T-helper 9 cell (primary cell): ENCODE measurements around the gene FBXO9.

ENCODE experiments used
- DNase-seq: peaks from one replicate; pipeline ENCODE4 v3.0.0-alpha.2; 2020
- total RNA-seq, 2 donors: gene quantifications; one replicate each; lab custom pipeline; 2026; lab: John Stamatoyannopoulos, UW

The FBXO9 gene
- total RNA-seq: 52.6 to 75.5 reads per million in 2 donors

GRCh38 chr6:53065266-53066076 lies at the start of gene FBXO9:
TSS of gene FBXO9 (plus strand) at chr6:53065404. CDS start at chr6:53065790, 386 bp downstream.
- peak; percentile 69 for DNase-seq

- no peak for DNase-seq
Measured at GRCh38 chr6:53015486-53015885, 49.7 kb upstream of the FBXO9 start.

GRCh38 chr6:53018446-53018845 lies 46.8 kb upstream of the FBXO9 start:
- DNase-seq: no peak

- DNase-seq: no peak
Measured at GRCh38 chr6:53020005-53020744, 45.0 kb upstream of the FBXO9 start.

- DNase-seq: no peak
Measured at GRCh38 chr6:53023323-53023722, 41.9 kb upstream of the FBXO9 start.

GRCh38 chr6:53026526-53026925 lies 38.7 kb upstream of the FBXO9 start:
- DNase-seq: no peak

- DNase-seq: no peak
Measured at GRCh38 chr6:53027131-53027718, 38.0 kb upstream of the FBXO9 start.

GRCh38 chr6:53028467-53028866 lies 36.7 kb upstream of the FBXO9 start:
- no peak for DNase-seq

- DNase-seq: no peak
Measured at GRCh38 chr6:53029257-53029656, 35.9 kb upstream of the FBXO9 start.

GRCh38 chr6:53029761-53030160 lies 35.4 kb upstream of the FBXO9 start:
- no peak for DNase-seq

GRCh38 chr6:53031281-53031680 lies 33.9 kb upstream of the FBXO9 start:
- DNase-seq: no peak

- no peak for DNase-seq
Measured at GRCh38 chr6:53032849-53033248, 32.4 kb upstream of the FBXO9 start.

GRCh38 chr6:53033764-53034163 lies 31.4 kb upstream of the FBXO9 start:
- DNase-seq: no peak

- DNase-seq: no peak
Measured at GRCh38 chr6:53035549-53036213, 29.5 kb upstream of the FBXO9 start.

- DNase-seq: no peak
Measured at GRCh38 chr6:53038141-53038540, 27.1 kb upstream of the FBXO9 start.

GRCh38 chr6:53038596-53038995 lies 26.6 kb upstream of the FBXO9 start:
- DNase-seq: no peak

- DNase-seq: no peak
Measured at GRCh38 chr6:53041356-53041755, 23.8 kb upstream of the FBXO9 start.

GRCh38 chr6:53042112-53042511 lies 23.1 kb upstream of the FBXO9 start:
- DNase-seq: no peak

GRCh38 chr6:53043581-53043980 lies 21.6 kb upstream of the FBXO9 start:
- no peak for DNase-seq

GRCh38 chr6:53044071-53044470 lies 21.1 kb upstream of the FBXO9 start:
- DNase-seq: no peak

- no peak for DNase-seq
Measured at GRCh38 chr6:53044572-53044971, 20.6 kb upstream of the FBXO9 start.

GRCh38 chr6:53045891-53046673 lies 19.1 kb upstream of the FBXO9 start:
- DNase-seq: no peak
